GM18519 (cell line): ENCODE data around the gene GTF3C5.
"Not testable (repeated sequence)": the region's sequence is repeated elsewhere in the genome, so short reads cannot be mapped to it uniquely, and the experiment has no call there.

Source experiments
- ATAC-seq: cut with Tn5 transposase; IDR thresholded peaks from one replicate; pipeline ENCODE4 v1.9.1; 2021; ENCODE audit warnings: mild to moderate bottlenecking, moderate library complexity; ENCODE audit not compliant: unreplicated experiment, low FRiP score

GTF3C5 gene

GRCh38 chr9:133026426-133026825, 4.4 kb upstream of the GTF3C5 start:
- no peak for ATAC-seq

GRCh38 chr9:133027134-133027533, 3.7 kb upstream of the GTF3C5 start:
- ATAC-seq = no peak

GRCh38 chr9:133028221-133028620, 2.6 kb upstream of the GTF3C5 start:
- ATAC-seq = no peak

GRCh38 chr9:133029994-133030316, 842 bp upstream of the GTF3C5 start:
- no peak for ATAC-seq

- ATAC-seq = no peak
These were observed 279 bp downstream of the GTF3C5 start for GRCh38 chr9:133031130-133031422.

- ATAC-seq = no peak
These were observed 707 bp downstream of the GTF3C5 start for GRCh38 chr9:133031496-133031911.

GRCh38 chr9:133032171-133032570, 1.4 kb downstream of the GTF3C5 start:
- no peak for ATAC-seq

- no peak for ATAC-seq
These were observed 4.9 kb downstream of the GTF3C5 start for GRCh38 chr9:133035669-133036068.

GRCh38 chr9:133037775-133038515, 7.1 kb downstream of the GTF3C5 start:
- no peak for ATAC-seq

GRCh38 chr9:133040892-133041479, 10.2 kb downstream of the GTF3C5 start:
- ATAC-seq = not testable (repeated sequence)

- no peak for ATAC-seq
These were observed 11.2 kb downstream of the GTF3C5 start for GRCh38 chr9:133041958-133042357.

GRCh38 chr9:133042676-133043075, 11.9 kb downstream of the GTF3C5 start:
- ATAC-seq = no peak

GRCh38 chr9:133043449-133044035, 12.7 kb downstream of the GTF3C5 start:
- no peak for ATAC-seq

GRCh38 chr9:133044125-133044524, 13.3 kb downstream of the GTF3C5 start:
- no peak for ATAC-seq

GRCh38 chr9:133044661-133045060, 13.9 kb downstream of the GTF3C5 start:
- ATAC-seq = no peak

- ATAC-seq = no peak
These were observed 14.3 kb downstream of the GTF3C5 start for GRCh38 chr9:133045132-133045531.

GRCh38 chr9:133046196-133046899, 15.6 kb downstream of the GTF3C5 start:
- ATAC-seq = no peak

- no peak for ATAC-seq
These were observed 16.1 kb downstream of the GTF3C5 start for GRCh38 chr9:133046900-133047295.

- ATAC-seq = no peak
These were observed 17.8 kb downstream of the GTF3C5 start for GRCh38 chr9:133048595-133048994.

- no peak for ATAC-seq
These were observed 18.2 kb downstream of the GTF3C5 start for GRCh38 chr9:133049043-133049442.

GRCh38 chr9:133050142-133050541, 19.3 kb downstream of the GTF3C5 start:
- no peak for ATAC-seq

- no peak for ATAC-seq
These were observed 20.0 kb downstream of the GTF3C5 start for GRCh38 chr9:133050781-133051180.
